Activated T-helper 9 cell treated with anti-CD3 and anti-CD28 coated beads, Interleukin-2, amount 50 U/mL, for 16 hours (primary cell): ENCODE results near the gene HPD.

Experiments used
- DNase-seq: peaks from one replicate; pipeline ENCODE4 v3.0.0-alpha.2; 2020; ENCODE audit warnings: low read depth

HPD gene

DNA sequence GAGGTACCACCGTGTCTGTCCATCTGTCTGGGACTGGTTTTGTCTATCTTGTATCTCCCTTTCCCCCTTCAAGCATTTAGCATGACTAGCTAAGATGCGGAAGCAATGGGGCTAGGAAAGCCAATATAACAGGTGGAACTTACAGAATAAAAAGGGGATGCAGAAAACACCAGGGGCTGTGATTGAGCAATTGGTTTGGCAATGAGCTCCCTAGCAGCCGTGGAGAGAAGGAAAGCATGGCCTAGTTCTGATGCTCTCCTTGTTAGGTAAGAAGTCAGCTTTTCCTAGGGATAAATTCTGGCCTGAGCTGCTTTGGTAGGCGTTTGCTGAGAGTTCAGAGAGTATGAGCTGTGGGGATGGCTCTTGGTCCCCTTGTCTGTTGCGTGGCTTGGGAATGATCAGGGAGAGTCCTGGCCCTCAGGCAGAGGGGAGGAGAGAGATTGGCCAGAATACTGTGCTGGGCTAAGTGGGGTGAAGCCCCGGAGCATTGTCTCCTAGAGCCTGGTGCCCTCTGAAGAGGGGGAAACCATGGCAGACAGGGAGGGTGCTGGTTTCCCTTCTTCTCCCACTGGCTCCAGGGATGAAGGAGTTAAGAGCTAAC, 47.7 kb downstream of the HPD start:
- DNase-seq: no peak

DNA sequence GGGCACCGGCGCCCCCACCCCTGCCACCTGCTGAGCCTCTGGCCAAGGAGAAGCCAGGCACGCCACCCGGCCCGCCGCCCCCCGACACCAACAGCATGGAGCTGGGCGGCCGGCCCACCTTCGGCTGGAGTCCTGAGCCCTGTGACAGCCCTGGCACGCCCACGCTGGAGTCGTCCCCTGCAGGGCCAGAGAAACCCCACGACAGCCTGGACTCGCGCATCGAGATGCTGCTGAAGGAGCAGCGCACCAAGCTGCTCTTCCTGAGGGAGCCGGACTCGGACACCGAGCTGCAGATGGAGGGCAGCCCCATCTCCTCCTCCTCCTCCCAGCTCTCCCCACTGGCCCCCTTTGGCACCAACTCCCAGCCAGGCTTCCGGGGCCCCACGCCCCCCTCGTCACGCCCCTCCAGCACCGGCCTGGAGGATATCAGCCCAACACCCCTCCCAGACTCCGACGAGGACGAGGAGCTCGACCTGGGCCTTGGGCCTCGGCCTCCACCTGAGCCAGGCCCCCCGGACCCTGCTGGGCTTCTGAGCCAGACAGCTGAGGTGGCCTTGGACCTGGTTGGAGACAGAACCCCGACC, 48.3 kb downstream of the HPD start:
- DNase-seq: no peak

DNA sequence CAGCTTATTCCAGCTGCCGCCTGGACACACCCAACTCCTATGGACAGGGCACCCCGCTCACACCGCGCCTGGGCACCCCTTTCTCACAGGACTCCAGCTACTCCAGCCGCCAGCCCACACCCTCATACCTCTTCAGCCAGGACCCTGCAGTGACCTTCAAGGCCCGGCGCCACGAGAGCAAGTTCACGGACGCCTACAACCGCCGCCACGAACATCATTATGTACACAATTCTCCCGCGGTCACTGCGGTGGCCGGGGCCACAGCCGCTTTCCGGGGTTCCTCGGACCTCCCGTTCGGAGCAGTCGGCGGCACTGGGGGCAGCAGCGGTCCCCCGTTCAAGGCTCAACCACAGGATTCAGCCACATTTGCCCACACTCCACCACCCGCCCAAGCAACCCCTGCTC, 48.9 kb downstream of the HPD start:
- DNase-seq: no peak

DNA sequence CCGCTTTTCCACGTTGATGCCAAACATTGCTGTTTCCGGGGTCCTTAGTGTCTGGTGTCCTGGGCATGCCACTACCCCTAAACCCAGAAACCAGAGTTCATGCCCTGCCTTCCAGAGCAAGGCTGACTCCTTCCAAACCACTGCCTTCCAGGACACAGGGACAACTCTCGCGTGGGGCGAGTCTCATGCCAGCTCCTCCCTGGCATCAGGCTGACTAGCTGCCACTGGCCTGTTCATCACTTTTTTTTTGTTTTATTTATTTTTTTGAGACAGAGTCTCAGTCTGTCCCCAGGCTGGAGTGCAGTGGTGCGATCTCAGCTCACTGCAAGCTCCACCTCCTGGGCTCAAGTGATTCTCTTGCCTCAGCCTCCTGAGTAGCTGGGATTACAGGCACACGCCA, 50.0 kb downstream of the HPD start:
- DNase-seq: no peak

DNA sequence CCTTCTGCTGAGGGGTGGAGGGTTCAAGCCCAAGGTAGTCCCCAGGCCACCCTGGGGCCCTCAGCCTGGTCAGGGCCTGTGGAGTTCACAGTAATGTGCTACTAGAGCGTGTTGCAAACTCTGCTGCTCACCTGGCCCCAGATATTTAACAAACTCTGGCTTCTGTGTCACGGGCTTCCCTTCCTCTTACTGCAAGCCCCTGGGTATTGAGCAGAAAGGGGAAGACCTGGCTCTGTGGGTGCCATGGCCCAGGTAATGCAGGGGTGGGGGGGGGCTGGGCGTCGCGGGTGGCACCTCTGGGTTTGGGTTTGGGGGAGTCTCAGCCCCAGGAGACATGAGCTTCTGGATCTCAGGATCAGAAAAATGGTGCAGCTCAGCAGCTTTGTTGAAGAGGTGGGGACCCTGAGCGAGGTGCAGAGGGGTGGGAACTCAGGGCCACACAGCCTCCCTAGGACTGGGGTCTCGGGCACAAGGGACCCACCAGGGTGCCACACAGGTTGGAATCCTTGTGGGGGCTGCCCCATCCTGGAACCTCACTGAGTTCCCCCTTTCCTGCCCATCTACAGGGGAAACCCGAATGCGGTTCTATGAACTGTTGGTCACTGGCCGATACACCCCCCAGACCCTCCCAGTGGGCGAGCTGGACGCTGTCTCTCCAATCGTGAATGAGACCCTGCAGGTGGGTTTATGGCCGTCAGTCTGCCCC, 50.9 kb downstream of the HPD start:
- no peak for DNase-seq

DNA sequence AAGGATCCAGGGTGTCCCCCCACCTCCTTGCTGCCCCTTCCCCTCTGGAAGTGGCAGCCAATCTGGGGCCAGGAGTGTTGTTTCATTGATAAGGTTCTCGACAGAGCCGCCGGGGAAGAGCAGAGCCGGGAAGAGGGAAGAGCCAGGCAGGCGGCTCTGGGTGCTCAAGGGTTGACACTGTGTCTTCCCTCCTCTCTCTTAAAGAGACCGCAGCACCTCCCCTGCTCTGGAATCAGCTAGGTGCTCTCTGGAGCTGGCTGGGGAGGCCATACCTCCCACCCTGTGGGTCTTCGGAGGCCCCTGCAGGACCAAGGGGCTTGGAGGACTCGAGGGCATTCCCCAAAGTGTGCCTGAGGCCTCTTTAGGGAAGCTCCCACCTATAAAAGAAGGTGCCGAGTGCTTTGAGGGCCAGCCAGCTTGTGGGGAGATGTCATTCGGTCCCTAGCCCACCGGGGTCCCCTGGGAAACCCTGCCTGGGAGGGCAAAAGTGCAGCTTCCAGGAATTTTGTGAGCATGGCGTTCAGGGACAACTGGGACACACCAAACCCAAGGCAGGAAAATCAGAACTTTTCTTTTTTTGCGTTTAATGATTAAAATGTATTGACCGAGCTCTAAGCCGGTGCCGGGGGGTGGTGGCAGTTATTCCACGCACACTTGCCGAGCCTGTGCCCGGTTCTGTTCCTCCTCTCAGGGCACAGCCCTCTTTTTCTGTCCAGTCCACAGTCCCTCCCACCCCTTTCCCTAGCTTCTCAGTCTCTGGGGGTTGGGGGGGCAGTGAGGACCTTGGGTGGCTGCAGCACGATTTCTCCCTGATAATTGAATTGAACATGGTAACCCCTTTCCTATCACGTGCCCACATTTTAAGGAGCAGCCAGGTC, 51.9 kb downstream of the HPD start:
- DNase-seq: no peak

DNA sequence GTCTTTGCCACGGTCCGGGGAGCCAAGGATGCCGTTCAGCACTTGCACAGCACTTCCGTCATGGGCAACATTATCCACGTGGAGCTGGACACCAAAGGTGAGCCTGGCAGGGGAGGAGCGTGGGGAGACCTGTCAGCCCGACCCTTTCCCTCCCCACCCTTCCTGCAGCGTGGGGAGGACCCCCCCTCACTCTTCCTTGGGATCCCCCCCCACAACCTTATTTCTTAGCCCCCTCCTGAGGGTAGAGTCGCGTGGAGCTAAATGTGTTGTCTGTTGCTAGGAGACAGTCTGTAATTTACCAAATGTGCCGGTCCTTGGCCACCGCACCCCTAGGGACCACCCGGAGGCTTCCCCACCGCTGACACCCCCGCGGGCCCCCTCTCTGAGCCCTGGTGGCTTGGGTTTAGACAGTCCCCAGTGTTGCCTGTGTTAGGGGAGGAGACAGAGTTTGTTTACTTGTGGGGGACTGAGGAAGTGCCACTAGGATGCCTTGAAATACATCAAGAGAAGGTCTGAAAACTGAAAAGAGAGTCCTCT, 52.6 kb downstream of the HPD start:
- no peak for DNase-seq

DNA sequence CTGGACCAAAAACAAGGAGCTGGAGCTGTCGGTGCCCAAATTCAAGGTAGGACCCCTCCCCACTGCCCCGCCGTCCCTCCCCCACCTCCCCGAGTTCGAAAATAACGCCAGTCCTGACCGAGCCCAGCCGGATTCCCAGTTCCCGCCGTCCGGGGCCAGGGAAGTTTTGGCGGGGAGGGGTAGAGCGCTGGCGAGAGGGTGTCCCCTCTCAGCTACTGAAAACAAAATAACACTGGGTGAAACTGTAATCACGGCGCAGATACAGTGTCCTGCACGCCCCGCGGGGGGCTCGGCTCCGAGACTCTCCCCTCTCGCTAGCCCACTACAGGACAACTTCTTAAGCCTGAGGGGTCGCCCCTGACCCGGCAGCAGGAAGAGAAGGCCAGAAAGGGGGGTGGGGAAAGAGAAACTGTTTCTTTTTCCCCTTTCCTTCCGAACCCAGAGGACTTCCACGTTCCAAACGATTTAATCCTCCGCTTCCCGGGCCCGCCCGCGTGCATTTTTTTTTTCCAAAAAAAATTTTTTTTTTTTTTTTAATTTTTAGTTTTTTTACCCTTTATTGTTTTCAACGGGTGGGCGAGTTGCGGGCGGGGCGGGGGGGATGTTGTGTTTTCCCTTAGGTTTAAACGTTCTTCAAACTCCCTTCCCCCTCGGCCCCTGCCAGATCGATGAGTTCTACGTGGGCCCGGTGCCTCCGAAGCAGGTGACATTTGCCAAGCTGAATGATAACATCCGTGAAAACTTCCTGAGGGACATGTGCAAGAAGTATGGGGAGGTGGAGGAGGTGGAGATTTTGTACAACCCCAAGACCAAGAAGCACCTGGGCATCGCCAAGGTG, 53.3 kb downstream of the HPD start:
- DNase-seq: no peak

DNA sequence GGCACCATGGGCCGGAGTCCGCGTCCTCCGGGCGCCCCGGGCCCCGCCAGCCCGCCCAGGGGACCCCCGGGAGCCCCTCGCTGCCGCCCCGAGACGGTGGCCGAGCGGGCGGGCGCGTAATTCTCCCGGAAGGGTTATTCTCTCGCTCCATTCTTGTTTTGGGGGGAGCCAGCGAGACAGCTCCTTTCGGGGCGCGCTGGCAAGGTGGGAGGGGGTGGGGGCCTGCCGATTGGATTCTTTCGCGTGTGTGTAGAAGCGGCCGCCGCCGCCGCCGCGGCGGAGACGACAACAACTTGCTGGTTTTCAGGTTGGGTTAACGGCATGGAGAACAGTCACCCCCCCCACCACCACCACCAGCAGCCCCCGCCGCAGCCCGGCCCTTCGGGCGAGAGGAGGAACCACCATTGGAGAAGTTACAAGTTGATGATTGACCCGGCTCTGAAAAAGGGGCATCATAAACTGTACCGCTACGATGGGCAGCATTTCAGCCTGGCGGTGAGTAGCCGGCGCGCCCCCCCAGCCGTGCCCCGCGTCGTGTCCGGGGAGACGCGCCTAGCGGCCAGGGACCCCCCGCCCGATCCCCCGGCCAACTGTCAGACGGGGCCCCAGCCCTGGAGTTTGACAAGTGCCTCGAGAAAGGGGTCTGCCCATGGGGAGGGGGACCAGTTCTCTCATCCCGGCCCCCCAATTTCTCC, 54.1 kb downstream of the HPD start:
- peak; percentile 54 for DNase-seq

DNA sequence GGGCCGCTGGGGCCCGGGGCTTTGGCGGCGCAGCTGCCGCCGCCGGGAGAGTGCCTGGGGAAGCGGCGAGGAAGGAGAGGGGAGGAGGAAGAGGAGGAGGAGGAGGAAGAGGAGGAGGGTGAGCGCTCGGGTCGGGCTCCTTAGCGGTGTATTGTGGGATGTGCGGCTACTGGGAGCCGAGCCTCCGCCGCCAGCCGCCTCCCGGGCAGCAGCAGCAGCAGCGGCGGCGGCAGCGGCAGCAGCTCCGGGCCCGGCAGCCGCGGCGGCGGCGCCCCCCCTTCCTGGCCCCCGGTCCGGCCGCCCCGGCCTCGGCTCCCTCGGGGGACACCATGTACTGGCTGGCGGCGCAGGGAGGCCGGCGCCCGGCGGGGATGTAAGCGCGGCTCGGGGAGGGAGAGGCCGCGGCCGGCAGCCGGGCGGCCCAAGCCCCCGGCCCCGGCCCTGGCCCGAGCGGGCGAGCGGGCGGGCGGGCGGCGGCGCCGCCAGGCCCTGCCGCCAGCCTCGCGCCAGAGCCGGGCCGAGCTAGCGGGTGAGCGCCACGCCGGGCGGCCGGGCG, 54.7 kb downstream of the HPD start, which contains the start of gene SETD1B:
TSS of gene SETD1B (plus strand) at position 149 of the 556 bp plus-strand sequence. CDS start 729 bp downstream, outside the sequence.
- DNase-seq: no peak

DNA sequence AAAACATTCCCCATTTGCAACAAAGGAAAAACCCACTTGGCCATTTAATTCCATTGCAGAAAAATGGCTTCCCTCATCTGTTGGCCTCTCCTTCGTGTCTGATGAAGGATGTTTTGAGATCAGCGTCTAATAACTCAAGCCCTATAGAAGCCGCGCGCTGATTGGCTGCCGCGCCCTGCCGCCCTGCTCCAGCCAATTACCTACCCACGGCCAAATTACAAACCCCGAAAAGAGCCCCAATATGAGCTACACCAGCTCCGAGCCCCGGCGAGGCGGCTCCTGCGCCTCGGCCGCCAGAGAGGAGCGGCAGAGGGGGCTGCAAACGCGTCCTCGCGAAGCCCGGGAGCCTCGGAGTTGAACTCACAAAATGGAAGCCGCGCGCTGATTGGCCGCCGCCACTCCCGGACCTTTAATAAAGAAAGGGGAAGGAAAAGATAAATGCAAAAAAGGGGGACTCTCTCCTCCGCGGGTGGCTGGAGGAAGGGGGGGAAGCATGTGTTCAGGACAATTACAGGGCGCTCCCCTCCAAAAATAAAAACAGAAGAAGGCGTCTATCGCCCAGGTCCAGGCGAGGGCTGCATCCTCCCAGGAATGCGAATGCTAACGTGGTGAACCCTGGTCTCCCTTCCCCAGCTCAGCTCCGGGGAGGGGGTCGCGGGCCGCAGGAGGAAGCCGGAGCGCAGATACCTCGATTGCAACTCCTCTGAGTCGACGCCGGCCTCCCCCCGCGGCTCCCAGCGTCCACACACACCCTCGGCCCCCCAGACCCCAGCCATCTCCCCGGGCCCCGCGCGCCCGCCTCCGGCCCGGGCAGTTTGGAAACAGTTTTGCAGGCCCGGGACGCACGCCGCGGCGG, 55.6 kb downstream of the HPD start:
- DNase-seq: peak; percentile 79

DNA sequence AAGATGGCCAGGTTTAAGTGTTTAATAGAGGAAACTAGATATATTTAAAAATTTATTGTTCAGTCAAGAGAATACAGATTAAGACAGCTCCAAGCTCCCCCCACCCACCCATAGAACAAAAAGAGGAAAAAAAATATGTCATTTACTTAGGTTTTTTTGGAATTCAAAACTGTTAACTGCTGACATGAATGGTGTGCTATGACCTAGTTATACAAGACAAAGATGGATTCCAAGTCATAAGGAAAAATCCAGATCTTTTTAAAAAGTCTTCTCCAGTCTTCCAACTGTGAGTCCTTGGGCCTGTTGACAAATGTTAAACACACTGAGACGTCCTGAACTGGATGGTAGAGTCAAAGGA, 56.2 kb downstream of the HPD start:
- no peak for DNase-seq

DNA sequence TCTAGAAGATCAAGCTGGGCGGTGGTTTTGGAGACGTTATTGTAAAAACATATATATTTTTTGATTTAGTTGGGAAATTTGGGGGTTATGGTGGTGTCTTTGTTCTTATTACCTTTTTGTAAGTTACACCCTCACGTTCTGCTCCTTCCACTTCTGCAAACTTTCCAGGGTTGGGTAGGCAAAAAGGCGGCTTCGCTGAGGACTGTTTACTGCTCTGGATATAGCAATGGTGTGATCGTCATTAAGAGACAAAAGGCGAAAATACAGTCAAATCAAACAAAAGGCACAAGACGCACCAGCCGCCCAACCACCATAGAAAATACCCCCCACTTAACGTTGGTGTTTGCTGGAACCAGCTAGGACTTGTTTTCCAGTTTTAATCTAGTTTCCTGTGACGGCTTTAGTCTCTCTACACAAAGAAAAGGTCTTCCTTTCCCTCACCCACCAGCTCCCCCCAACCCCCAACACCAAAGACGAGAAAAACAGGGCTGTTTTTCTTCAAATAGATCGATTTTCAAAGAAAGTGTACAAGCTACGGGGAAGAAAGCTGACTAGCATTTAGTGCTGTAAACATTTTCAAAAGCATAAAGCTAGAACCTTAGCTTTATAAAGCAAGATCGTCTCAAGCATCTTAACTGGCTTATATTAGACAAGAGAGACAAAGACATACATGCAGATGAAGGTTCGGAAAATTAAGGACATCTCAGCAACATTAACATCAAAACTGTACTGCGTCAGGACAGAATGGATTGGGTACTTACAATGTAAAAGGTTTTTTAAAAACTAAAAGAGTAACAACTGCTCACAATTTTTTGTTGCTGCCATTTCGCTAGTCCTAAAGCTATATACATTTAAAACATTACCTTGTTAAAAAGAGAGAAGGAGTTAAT, 56.8 kb downstream of the HPD start:
- no peak for DNase-seq

DNA sequence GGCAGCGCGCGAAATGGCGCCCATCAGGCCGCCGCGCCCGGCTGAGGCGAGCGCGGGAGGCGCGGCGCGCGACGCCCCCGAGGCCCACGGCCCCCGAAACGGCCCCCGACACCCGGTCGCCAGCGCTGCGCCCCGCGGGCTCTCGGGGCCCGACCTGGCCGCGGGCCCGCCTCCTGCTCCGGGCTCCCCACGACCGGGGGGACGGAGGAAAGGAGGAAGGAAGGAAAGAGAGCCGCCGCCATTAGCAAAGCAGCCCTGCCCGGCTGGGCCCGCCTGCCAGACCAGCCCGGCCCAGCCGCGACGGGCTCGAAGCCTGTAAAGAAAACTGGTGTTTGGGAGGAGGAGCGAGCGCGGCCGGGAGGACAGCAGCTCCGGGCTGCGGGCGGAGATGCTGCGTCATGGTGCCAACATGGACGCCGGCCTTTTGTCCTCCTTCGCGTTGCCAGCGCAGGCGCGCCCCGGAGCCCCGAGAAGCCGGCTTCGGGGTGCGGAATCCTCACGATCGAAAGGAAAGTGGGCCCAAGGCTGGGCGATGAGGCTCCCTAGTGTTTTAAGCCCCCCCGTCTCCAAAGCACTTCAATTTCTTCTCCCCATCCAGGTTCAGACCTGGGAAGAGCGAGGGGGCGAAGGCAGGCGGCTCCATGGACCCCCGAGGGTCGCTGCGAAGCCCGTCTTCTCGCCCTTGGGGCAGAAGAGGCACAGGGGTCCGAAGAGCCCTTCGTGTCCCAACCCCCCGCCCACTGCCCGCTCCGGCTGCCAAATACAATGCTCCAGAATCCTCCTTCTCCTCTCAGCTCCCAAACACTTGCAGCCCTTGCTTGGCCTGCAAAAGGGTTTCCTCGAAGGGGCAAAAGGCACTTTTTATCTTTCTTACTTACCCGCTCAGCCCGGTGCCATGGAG, 57.7 kb downstream of the HPD start:
- DNase-seq: peak; percentile 66

DNA sequence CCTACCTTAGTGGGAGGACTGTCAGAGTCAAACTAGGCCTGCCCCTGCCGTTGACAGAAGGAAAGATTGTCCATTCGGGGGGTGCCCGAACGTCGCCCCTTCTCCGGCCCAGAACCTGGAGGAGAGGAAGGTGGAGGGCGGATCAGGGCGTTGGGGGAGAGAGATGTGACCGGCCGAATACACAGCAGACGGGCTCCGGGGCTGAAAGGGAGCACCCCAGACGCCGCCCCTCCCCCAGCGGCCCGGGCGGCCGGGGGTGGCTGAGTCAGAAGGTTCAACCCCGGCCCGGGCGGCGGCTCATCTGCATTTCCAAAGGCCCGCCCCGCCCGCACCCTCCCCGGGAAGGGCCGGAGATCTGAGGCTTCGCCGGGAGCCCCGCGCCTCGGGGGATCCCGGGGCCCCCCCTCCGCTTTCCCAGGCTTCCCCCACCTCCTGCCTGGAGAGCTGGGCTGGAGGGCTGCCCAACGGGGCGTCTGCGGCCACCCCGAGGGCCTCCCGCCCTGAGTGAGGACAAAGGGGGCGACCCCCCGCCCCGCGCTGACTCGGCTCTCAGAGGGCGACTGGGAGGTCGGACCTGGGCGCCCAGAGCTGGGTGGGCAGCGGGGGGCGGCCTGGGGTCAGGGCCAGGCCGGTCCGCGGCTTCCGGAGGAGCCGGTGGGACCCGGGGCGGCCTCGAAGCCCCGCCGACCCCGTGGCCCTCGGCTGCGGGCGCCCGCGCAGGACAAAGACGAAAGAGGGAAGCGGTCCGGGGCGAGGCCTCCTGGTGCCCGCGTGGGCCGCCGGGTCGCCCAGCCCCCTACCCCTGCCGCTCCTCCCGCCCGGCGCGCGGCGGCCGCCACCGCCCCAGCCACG, 58.6 kb downstream of the HPD start:
- peak; percentile 78 for DNase-seq

DNA sequence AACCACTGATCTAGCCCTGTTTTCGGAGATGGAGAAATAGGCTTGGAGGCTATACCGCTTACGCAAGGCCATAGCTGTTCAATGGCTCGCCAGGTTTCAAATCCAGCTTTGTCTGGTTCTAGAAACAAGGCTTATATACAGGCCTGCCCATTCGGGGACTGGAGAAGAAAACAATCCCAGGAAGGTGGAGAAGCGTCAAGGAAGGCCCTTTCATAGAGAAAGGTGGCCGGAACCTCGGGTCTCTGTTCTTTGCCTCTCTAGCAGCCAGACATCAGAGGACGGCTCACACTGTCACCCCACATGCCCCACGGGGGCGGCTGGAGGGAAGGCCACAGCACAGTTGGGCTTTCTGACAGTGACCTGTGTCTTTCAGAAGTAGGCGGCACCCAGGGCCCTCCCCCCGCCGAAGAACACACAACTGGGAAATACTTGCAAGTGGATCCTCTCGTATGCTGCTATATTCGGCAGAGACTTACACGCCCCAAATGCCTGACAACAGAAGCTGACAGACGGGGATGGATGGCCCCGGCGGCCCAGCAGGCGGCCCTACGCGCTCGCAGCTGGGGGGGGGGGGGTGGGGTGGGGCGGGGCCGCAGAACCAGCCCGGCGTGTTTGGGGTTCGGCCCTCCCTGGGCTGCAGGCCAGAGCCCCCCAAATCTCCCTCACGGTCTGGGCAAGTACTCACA, 59.4 kb downstream of the HPD start:
- DNase-seq: no peak
